ENCODE measurements around the gene OLR1.

DNA sequence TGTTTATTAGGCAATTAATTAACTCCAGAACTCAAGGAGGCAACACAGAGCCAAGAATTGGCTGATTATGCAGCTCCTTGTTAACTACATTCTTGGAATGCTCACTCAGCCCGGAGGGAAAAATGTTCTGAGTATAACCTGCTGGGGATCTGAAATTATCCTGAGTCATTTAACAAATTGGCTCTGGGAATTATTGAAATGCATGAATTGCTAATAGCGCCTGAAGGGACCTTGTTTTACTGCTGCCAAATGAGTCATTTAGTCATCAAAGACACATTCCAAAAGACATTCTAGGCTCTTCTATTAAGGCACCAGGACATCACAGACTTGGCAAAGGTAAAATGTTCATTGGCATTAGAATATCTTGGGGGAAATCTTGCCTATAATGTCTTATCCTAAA, 19.9 kb upstream of the OLR1 start:
- TF ChIP-seq, protein P1, sequence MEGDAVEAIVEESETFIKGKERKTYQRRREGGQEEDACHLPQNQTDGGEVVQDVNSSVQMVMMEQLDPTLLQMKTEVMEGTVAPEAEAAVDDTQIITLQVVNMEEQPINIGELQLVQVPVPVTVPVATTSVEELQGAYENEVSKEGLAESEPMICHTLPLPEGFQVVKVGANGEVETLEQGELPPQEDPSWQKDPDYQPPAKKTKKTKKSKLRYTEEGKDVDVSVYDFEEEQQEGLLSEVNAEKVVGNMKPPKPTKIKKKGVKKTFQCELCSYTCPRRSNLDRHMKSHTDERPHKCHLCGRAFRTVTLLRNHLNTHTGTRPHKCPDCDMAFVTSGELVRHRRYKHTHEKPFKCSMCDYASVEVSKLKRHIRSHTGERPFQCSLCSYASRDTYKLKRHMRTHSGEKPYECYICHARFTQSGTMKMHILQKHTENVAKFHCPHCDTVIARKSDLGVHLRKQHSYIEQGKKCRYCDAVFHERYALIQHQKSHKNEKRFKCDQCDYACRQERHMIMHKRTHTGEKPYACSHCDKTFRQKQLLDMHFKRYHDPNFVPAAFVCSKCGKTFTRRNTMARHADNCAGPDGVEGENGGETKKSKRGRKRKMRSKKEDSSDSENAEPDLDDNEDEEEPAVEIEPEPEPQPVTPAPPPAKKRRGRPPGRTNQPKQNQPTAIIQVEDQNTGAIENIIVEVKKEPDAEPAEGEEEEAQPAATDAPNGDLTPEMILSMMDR (IDR thresholded peaks at IDR 0.05): no peak
- TF ChIP-seq POLR2A (IDR thresholded peaks at IDR 0.05): no peak
